GM21515 (cell line): ENCODE results near the gene SH3BP5.

Experiments
- ATAC-seq: cut with Tn5 transposase; IDR thresholded peaks from one replicate; pipeline ENCODE4 v1.9.1; 2021; ENCODE audit not compliant: unreplicated experiment

The SH3BP5 gene

DNA sequence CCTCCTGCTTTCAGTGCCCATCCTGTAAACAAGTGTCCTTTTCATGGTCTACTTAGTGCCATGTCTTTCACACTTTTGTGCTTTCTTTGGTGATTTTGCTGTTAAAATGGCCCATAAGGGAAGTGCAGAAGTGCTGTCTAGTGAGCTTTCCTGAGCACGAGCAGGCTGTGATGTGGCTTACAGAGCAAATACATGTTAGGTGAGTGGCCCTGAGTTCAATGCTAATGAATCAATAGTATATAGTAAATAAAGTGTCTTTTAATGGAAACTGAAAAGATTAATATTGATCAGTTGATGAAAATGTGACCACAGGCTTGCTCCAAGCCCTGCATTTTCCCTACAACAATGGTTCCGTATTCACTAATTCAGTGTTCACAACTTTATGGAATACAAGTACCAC is 5.7 kb downstream of the SH3BP5 start:
- no peak for ATAC-seq

DNA sequence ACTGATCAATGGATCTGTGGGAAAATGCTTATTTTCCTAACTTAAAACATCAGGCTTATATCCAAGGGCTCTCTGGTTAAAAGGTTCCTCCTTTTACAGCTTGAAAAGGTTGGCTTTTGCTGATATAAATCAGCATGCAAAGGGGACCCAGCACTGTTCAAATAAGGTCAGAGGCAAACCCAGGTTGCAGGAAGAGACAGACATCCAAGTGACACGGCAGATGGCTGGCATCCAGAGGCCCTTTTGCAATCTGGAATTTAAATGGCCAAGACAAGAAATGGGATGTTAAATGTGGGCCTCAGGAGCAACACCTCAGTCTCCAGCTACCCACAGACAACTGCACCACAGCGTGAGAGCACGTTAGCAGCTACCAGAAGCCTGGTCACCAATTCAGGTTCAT is 6.3 kb downstream of the SH3BP5 start:
- ATAC-seq: no peak

DNA sequence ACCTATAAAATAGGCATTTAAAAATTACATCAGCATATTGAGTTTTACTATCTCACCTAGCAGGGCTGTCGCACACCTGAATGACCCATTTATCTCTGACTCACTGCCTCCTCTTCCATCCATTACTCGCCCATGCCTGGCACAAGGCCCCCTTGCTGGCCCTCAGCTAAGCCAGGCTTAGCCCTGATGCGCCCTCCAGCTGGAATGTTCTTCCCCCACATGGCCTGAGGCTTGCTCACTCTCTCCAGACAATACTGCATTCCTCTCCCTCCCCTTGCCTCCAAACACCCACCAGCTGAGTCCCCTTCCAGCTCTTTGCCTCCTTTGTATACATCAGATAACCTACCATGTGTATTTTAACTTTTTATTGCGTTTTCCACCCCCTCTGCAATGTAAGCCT is 7.2 kb downstream of the SH3BP5 start:
- ATAC-seq: no peak

DNA sequence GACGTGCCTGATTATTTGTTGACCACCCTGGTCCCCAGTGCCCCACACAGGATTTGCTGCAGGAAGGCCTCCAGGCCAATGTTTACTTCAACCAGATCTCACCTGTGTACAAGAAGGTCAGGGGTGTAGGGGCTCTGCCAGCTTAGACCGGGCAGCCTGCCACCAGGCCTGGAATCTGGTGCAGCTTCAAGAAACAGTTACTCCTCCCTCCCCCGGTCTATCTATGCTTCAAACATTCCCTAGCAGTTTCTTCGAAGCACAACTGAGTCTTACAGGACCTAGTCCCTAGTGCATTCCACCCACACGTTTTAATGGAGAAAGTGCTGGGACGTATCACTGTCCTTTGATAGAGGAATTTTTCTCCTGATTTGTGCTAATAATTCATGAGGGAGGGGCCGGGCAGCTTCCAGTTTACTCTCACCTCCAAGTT is 8.0 kb downstream of the SH3BP5 start:
- ATAC-seq: no peak

DNA sequence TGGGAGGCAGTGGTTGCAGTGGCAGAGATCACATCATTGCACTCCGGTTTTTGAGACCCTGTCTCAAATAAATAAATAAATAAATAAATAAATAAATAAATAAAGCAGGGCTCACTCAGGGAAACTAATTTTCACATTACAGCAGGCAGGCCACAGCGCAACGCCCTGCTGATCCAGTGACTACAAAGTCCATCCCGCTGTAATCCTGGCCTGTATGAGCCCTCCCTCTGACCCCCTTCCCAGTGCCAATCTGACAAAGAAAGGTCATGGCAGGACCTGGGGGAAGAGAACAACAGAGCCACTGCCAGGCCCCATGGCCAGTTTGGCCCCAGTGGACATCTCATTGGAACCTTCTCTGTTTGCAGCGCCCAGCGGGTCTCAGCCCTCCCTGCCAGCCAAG is 9.3 kb downstream of the SH3BP5 start:
- no peak for ATAC-seq

DNA sequence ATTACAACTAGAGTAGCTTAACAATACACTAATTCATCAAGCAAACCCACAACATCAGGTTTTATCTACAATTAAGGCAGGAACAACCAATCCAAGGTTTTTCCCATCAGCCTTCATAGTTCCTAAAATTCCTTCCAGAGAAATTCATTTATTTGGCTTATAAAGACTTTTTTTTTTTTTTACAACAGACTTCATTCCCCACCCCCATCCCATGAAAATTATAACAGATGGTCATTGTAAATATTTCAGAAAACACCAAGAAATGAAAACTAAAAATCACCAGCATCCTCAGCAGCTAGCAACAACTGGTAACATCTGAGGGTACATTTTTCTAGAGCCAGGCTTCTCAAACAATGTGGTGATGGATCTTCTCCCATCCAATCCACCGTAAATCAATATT is 11.0 kb downstream of the SH3BP5 start:
- ATAC-seq: no peak

DNA sequence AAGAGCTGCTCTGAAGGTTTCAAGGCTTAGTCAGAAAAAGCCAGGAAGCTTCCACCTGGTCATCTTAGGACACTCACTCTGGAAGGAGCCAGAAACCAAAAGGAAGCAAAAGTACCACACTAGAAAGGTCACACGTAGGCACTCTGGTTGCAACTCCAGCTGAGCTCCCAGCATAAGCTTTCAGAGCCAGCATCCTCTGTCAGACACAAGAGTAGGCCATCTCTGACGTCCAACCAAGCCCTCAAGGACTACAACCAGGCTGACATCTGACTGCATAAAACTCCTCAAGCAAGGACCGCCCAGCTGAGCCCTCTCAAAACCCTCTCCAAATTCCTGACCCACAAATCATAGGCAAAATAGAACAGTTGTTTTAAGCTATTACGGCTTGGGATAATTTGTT is 12.8 kb downstream of the SH3BP5 start:
- no peak for ATAC-seq

DNA sequence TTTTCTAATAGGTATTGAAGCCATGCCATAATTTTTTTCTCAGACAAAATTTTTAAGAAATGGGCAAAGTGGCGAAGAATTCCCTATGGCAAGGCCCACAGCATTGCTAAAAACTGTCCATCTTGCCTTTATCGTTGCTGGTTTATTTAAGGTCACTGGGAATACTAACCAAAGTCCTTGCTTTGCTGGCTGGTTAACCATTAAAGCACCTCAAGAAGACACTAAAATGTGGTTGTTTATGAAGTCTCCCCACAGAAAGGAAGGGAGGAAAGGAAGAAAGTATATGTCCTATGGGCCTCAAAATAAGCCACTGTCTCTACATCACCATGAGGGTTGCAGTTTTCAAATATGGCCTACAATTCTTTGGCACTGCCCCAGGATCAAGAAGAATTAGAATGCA is 13.2 kb downstream of the SH3BP5 start:
- ATAC-seq: no peak

DNA sequence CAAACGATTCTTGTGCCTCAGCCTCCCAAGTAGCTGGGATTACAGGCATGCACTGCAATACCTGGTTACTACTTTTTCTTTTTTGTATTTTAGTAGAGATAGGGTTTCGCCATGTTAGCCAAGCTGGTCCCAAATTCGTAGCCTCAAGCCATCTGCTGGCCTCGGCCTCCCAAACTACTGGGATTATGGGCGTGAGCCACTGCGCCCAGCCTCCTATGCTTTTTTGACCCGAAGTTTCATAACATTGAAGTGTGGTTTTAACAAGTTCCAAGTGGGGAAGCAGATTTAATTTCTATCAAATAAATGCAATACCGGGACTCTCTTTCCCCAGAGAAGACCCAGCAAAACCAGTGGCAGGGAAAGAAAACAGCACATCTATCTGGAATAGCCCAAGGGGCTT is 13.7 kb downstream of the SH3BP5 start:
- ATAC-seq: no peak

DNA sequence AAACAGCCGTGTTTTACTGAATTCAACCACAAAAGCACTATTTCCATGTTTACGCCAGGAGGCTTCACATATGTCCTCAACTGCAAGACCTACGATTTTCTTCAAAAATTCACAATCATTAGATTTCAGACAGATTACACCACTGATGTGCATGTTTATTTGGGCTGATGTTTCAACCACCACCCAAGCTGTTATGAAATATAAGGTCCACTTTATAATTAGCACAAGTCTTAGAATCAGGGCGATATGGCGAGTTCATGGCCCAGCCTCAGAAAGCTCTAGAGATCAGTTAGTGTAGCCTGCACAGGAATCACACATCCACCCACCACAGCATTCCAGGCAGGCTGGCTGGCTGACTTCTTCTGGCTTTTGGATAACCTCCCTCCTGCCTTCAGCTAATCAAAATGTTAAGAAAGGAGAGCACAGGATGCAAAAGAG is 15.4 kb downstream of the SH3BP5 start:
- ATAC-seq: no peak

DNA sequence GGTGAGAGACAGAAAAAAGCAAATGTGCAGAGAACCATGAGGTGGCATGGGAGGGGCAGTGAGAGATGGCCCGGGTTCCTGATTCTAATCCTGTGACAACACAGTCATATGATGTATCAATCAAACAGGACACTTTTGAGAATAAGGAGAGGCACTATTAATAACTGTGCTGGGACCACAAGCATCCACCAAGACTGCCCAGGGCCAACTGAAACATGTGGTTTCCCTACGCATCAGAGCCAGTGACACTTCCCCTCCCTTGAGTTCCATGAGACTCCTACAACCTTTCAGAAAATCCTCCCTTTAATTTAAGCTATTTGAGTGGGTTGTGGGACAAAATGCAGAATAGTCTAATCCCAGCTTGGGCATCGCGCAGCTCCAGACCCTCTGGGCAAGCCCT is 17.4 kb downstream of the SH3BP5 start:
- ATAC-seq: no peak

DNA sequence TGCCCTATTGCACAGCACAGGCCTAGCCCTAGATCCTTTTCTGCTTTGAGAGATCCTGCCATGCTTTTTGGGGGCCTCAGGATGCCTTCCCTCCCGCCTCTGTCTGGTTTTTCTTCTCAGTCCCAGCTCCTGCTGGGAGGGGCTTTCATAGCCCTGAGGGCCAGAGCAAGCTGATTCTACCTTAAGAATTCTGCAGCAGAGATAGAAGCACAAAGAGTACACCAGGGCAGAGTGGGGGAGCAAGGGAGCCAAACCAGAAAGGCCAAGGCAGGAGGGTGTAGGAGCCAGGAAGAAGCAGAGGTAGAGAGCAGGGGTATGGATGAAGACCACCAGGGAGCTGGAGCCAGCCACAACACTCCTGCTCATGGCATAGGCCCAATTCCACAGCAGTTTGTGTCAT is 18.1 kb downstream of the SH3BP5 start:
- ATAC-seq: no peak

DNA sequence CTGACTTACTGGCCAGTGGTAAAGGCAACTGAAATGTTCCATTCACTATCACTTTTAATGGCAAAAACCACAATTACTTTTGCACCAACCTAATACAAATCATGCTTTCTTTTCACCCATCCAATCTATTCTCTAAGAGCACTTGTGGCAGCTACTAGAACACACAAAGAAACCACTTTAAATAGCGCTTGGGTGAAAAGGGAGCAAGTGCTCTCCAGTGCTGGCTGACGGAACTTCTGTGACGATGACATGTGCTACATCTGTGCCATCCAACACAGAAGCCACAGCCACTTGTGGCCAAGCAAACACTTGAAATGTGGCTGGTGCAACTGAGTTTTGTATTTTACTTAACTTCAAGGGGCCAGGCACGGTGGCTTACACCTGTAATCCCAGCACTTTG is 18.9 kb downstream of the SH3BP5 start:
- no peak for ATAC-seq

DNA sequence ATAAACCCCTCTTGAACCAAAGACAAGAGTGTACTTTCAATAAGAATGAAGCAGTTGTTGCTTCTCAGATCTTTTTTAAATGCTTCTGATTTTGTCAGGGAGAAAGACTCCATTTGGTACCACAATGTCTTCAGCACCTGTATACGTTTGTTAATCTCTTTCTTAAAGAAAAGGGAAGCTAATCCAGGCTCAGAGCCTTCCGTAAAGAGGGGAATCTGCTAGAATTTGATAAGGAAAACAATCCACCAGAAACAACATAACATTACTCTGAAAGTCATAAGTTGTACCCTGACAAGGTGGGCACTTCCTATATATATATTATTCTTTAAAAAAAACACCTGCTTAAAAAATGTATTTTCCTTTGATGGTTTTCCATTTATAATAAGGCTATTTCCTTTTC is 19.8 kb downstream of the SH3BP5 start:
- no peak for ATAC-seq

DNA sequence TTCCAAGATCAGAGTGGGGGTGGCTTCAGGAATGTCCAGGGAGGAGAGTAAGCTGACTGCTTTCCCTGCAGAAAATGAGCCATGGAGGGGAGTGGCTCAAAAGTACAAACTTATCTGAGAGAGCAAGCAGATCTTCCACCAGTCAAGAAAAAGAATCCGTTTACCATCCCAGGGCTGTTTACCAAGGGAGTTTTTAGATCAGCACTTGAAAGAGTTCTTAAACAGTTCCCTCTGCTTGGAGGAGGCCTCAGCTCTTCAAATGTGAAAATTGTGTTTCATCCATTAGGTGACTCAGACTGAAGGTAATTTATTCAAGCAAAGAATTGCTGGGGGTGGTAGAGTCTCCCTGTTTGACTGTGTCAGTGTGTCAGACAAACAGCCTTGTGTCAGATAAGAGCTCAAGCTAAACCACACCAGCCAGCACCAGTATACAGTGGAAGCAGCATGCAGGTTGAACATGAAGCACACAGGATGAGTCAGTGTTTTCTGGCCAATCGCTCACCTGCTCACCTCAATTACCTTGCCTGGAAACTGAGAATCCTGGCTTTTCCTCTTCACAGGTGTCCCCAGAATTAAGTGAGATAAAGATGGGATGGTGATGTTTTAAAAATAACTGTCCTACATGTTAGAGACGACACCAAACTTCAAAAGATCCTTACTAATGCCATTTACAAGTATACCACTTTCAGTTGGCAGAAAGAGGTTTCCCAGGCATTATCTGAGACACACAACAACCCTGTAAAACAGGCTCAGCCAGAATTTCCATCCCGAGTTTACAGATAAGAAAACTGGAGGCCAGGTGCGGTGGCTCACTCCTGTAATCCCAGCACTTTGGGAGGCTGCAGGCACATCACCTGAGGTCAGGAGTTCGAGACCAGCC is 21.7 kb downstream of the SH3BP5 start:
- peak; percentile 66 for ATAC-seq

DNA sequence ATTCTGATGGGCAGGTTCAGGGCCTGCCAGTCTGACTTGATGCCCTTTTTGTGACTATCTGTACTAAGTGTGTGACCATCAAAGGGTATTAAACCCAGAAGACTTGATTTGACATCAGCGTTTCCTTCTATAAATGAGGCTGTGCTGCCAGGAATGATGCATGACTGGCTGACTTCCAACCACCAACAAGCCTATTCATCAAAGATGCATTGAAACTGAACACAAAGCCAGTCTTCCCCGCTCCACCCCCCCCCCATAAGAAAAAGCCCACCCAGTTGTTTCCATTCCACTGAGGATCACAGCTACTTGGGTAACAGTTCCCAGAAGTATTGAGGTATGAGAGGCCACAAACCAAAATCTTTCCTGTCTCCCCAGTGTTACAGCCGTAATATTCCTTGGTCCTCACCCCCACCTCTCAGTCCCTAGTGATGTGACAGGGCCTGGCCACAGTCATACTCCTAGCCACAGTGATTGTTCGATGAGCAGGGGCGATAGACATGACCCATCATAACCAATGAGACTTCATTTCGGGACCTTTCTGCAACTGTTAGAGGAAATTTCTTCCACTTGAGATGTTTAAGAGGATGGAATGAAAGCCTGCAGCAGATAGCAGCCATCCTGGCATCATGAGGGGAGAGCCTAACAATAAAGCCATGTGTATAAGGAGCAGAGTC is 22.6 kb downstream of the SH3BP5 start:
- no peak for ATAC-seq

DNA sequence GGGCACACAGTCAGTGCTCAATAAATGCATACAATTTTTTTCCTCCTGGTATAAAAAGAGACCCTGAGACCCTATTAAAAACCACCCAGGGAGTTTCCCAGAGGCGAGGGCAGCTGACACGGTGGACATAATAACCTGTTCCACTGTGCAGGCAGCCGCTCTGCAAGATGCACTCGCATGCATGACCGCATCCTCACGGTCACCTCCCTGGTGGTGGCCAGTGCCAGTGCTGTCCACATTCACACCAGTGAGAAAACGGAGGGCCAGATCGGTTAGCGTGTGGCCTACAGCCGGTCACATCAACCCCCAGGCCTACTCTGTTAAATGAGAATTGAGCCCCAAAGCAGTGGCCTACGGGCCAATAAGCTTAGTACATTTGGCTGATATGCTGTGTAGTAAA is 24.8 kb downstream of the SH3BP5 start:
- no peak for ATAC-seq

DNA sequence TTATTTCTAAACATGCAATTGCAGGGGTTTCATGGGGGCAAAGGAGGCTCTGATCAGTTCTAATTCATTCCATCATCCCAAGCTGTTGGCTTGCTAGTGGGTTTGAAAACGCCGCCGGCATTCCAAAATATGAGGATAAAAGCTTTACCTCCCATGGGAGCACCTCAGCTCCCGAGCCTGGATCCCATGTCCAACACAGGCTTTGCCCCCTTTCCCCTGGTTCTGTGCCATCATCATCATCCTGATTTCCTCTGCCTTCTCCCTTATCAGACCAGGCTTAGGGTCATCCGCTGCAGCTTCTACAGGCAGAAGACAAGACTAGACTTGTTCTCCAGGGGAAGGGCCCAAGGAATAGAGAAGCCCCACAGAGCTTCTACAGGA is 25.4 kb downstream of the SH3BP5 start:
- no peak for ATAC-seq

DNA sequence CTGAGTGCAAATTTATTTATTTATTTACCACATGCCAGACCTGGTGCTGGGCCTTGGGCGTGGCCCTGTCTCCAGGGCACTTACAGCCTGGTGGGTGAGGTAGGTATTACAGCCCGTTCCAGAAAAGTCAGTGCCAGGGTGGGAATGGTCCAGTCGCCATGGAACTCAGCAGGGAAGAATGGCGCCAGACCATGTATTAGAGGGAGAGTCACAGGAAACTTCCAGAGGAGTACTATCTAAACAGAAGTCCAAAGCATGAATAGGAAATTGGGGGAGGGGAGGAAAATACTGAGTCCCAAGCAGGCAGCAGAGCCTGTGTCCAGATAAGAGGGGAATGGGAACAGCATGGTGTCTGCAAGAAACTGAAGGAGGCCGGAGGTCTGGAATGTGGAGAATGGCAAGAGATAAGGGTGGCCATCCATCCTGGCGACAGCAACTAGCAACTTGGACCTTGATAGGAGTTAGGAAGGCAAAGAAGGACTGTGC is 27.0 kb downstream of the SH3BP5 start:
- no peak for ATAC-seq

DNA sequence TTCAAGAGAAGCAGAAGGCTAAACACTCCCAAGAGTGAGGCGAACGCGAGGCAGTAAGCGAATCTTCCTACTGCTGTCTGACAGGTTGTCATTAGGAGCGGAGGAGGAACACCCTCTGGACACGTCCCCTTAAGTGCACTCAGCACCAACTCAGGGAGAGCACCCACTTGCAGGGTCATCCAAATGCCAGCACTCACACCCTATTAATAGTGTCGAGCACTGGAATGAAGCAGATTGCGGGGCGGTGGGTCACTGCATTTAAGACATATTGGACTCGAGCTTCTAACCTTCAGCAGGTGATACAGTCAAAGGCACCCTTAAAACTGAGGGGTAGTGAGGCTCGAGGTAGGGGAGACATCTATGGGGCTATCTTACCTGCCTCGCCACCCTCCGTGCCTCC is 28.7 kb downstream of the SH3BP5 start:
- no peak for ATAC-seq

DNA sequence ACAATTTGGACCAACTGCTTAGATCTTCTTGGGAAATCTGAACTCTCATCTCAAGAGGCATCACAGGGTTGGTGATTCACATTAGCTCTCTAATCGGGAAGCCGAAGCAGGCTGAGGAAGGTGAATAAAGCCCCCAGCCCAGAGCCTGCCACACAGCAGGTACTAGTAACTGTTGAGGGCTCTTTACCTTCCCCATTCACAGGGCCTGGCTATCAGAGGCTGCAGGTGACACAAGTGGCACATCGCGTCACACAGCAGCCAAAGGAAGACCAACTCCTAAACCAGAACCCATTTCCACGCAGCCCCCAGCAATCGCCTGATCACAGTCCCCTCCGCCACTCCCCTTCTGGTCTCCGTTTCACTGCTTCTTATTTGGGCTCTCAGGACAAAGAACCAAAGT is 29.2 kb downstream of the SH3BP5 start:
- no peak for ATAC-seq

DNA sequence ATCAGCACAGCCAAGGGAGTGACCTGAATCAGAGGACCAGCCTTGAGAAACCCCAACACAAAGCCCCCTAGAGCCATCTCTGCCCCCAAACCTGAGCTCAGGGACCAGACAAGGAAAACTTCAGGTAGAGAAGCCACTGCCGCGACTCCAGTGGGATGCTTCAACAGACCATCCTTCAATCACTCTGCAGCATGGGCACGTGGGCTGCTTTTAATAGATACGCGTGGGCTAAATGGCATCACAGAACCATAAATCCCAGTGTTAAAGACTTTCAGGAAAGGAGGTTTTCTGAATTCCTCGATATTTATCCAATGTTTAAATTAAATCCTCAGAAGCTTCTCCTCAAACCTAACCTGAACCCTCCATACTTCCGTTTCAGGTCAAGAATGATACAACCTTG is 30.6 kb downstream of the SH3BP5 start:
- no peak for ATAC-seq
